ENCODE measurements around the gene A2ML1.
"Not testable (repeated sequence)": the region's sequence is repeated elsewhere in the genome, so short reads cannot be mapped to it uniquely, and the experiment has no call there.

Gene A2ML1

GRCh38 chr12:8804833-8805232, 17.6 kb upstream of the A2ML1 start:
- H3K4me1 Mint-ChIP-seq (ENCODE audit: low read depth); H3K4me3 Mint-ChIP-seq; H3K27me3 Mint-ChIP-seq; H3K36me3 Mint-ChIP-seq; H3K9me3 Mint-ChIP-seq (ENCODE audit: low read depth); H3K27ac Mint-ChIP-seq: not testable (repeated sequence)

- not testable (repeated sequence) for H3K27me3 Mint-ChIP-seq; H3K9me3 Mint-ChIP-seq (ENCODE audit: low read depth); H3K27ac Mint-ChIP-seq
Observed at GRCh38 chr12:8805487-8805886, 16.9 kb upstream of the A2ML1 start.

GRCh38 chr12:8807084-8807483, 15.3 kb upstream of the A2ML1 start:
- not testable (repeated sequence) for H3K36me3 Mint-ChIP-seq; H3K27me3 Mint-ChIP-seq; H3K4me3 Mint-ChIP-seq; H3K9me3 Mint-ChIP-seq (ENCODE audit: low read depth); H3K4me1 Mint-ChIP-seq (ENCODE audit: low read depth); H3K27ac Mint-ChIP-seq

More at GRCh38 chr12:8805487-8805886, 16.9 kb upstream of the A2ML1 start:
- not testable (repeated sequence) for H3K4me3 Mint-ChIP-seq; H3K36me3 Mint-ChIP-seq; H3K4me1 Mint-ChIP-seq (ENCODE audit: low read depth)

GRCh38 chr12:8810112-8810511, 12.3 kb upstream of the A2ML1 start:
- H3K4me1 Mint-ChIP-seq (ENCODE audit: low read depth); H3K9me3 Mint-ChIP-seq (ENCODE audit: low read depth); H3K27me3 Mint-ChIP-seq; H3K36me3 Mint-ChIP-seq; H3K4me3 Mint-ChIP-seq; H3K27ac Mint-ChIP-seq: not testable (repeated sequence)

- Mint-ChIP-seq H3K27me3 (no peaks in the 10 kb centered on the region), H3K27ac (no peak overlapping the region), H3K36me3 (no peaks in the 10 kb centered on the region), H3K4me3 (no peak overlapping the region), H3K4me1 (ENCODE audit: low read depth) (no peaks in the 10 kb centered on the region), H3K9me3 (ENCODE audit: low read depth) (no peaks in the 10 kb centered on the region)
Observed at GRCh38 chr12:8813572-8814357, 8.7 kb upstream of the A2ML1 start.

- no peak overlapping the region for H3K4me3 Mint-ChIP-seq
- H3K9me3 Mint-ChIP-seq (ENCODE audit: low read depth) = no peaks in the 10 kb centered on the region
- H3K27me3 Mint-ChIP-seq = no peaks in the 10 kb centered on the region
- H3K27ac Mint-ChIP-seq = no peak overlapping the region
- no peaks in the 10 kb centered on the region for H3K36me3 Mint-ChIP-seq
- H3K4me1 Mint-ChIP-seq (ENCODE audit: low read depth) = no peaks in the 10 kb centered on the region
Observed at GRCh38 chr12:8816448-8817050, 5.9 kb upstream of the A2ML1 start.

- no peaks in the 10 kb centered on the region for H3K4me1 Mint-ChIP-seq (ENCODE audit: low read depth)
- no peaks in the 10 kb centered on the region for H3K27me3 Mint-ChIP-seq
- H3K9me3 Mint-ChIP-seq (ENCODE audit: low read depth) = no peaks in the 10 kb centered on the region
- H3K36me3 Mint-ChIP-seq = no peaks in the 10 kb centered on the region
- no peak overlapping the region for H3K27ac Mint-ChIP-seq
- no peak overlapping the region for H3K4me3 Mint-ChIP-seq
Observed at GRCh38 chr12:8817856-8818255, 4.6 kb upstream of the A2ML1 start.

- no peaks in the 10 kb centered on the region for H3K27me3 Mint-ChIP-seq
- no peak overlapping the region for H3K27ac Mint-ChIP-seq
- no peaks in the 10 kb centered on the region for H3K36me3 Mint-ChIP-seq
- H3K9me3 Mint-ChIP-seq (ENCODE audit: low read depth) = no peaks in the 10 kb centered on the region
- H3K4me3 Mint-ChIP-seq = no peak overlapping the region
- H3K4me1 Mint-ChIP-seq (ENCODE audit: low read depth) = no peaks in the 10 kb centered on the region
Observed at GRCh38 chr12:8818526-8818925, 3.9 kb upstream of the A2ML1 start.

GRCh38 chr12:8819666-8819980, 2.8 kb upstream of the A2ML1 start:
- no peaks in the 10 kb centered on the region for H3K9me3 Mint-ChIP-seq (ENCODE audit: low read depth)
- no peaks in the 10 kb centered on the region for H3K4me1 Mint-ChIP-seq (ENCODE audit: low read depth)
- H3K36me3 Mint-ChIP-seq = no peaks in the 10 kb centered on the region
- no peak overlapping the region for H3K27ac Mint-ChIP-seq
- no peak overlapping the region for H3K4me3 Mint-ChIP-seq
- no peaks in the 10 kb centered on the region for H3K27me3 Mint-ChIP-seq

- not testable (repeated sequence) for H3K27ac Mint-ChIP-seq, H3K36me3 Mint-ChIP-seq, H3K27me3 Mint-ChIP-seq
Observed at GRCh38 chr12:8820676-8821407, 1.6 kb upstream of the A2ML1 start.

GRCh38 chr12:8821591-8821990, 830 bp upstream of the A2ML1 start:
- no peaks in the 10 kb centered on the region for H3K9me3 Mint-ChIP-seq (ENCODE audit: low read depth)

More at GRCh38 chr12:8820676-8821407, 1.6 kb upstream of the A2ML1 start:
- not testable (repeated sequence) for H3K4me3 Mint-ChIP-seq; H3K9me3 Mint-ChIP-seq (ENCODE audit: low read depth); H3K4me1 Mint-ChIP-seq (ENCODE audit: low read depth)

GRCh38 chr12:8823565-8824300, 1.3 kb downstream of the A2ML1 start:
- H3K4me1 Mint-ChIP-seq (ENCODE audit: low read depth) = no peaks in the 10 kb centered on the region

More at GRCh38 chr12:8821591-8821990, 830 bp upstream of the A2ML1 start:
- H3K4me3 Mint-ChIP-seq = no peak overlapping the region
- no peaks in the 10 kb centered on the region for H3K27me3 Mint-ChIP-seq
- H3K36me3 Mint-ChIP-seq = no peaks in the 10 kb centered on the region
- no peak overlapping the region for H3K27ac Mint-ChIP-seq
- no peaks in the 10 kb centered on the region for H3K4me1 Mint-ChIP-seq (ENCODE audit: low read depth)

GRCh38 chr12:8827551-8828256, 5.3 kb downstream of the A2ML1 start:
- H3K4me1 Mint-ChIP-seq (ENCODE audit: low read depth) = no peaks in the 10 kb centered on the region
- no peaks in the 10 kb centered on the region for H3K9me3 Mint-ChIP-seq (ENCODE audit: low read depth)
- H3K27me3 Mint-ChIP-seq = peaks cover 5% of the 10 kb centered on the region
- H3K4me3 Mint-ChIP-seq = no peak overlapping the region
- H3K36me3 Mint-ChIP-seq = no peaks in the 10 kb centered on the region
- no peak overlapping the region for H3K27ac Mint-ChIP-seq

More at GRCh38 chr12:8823565-8824300, 1.3 kb downstream of the A2ML1 start:
- H3K36me3 Mint-ChIP-seq = no peaks in the 10 kb centered on the region
- H3K27me3 Mint-ChIP-seq = peaks cover 2% of the 10 kb centered on the region
- H3K4me3 Mint-ChIP-seq = no peak overlapping the region
- H3K27ac Mint-ChIP-seq = no peak overlapping the region
- no peaks in the 10 kb centered on the region for H3K9me3 Mint-ChIP-seq (ENCODE audit: low read depth)

- H3K4me3 Mint-ChIP-seq = no peak overlapping the region
- H3K27me3 Mint-ChIP-seq = peaks cover 5% of the 10 kb centered on the region
Observed at GRCh38 chr12:8828257-8829124, 6.1 kb downstream of the A2ML1 start.

More at GRCh38 chr12:8828257-8829124, 6.1 kb downstream of the A2ML1 start:
- Mint-ChIP-seq H3K4me1 (ENCODE audit: low read depth) (no peaks in the 10 kb centered on the region), H3K9me3 (ENCODE audit: low read depth) (no peaks in the 10 kb centered on the region), H3K36me3 (no peaks in the 10 kb centered on the region), H3K27ac (no peak overlapping the region)

Measured in activated naive CD8-positive, alpha-beta T cell (primary cell).